ENCODE measurements around the gene MPZL3.

MPZL3 gene

GRCh38 chr11:118233850-118234249 is 18.3 kb downstream of the MPZL3 start:
- no peak overlapping the region for H3K4me3 ChIP-seq (replicated peaks; ENCODE audit: low read depth, low read length)
- no peak for DNase-seq (ENCODE audit: low read depth)
- no peak for TF ChIP-seq CTCF (IDR thresholded peaks at IDR 0.05; ENCODE audit: low read length, missing control alignments)

GRCh38 chr11:118233377-118233776 is 18.8 kb downstream of the MPZL3 start:
- DNase-seq (ENCODE audit: low read depth), result no peak
- no peak for TF ChIP-seq CTCF (IDR thresholded peaks at IDR 0.05; ENCODE audit: low read length, missing control alignments)
- H3K4me3 ChIP-seq (replicated peaks; ENCODE audit: low read depth, low read length), result no peak overlapping the region

GRCh38 chr11:118232659-118233058 is 19.5 kb downstream of the MPZL3 start:
- no peak for DNase-seq (ENCODE audit: low read depth)
- TF ChIP-seq CTCF (IDR thresholded peaks at IDR 0.05; ENCODE audit: low read length, missing control alignments), result no peak

GRCh38 chr11:118231461-118231860 is 20.7 kb downstream of the MPZL3 start:
- DNase-seq (ENCODE audit: low read depth), result no peak
- H3K4me3 ChIP-seq (replicated peaks; ENCODE audit: low read depth, low read length), result no peak overlapping the region
- TF ChIP-seq CTCF (IDR thresholded peaks at IDR 0.05; ENCODE audit: low read length, missing control alignments), result no peak

More at GRCh38 chr11:118232659-118233058, 19.5 kb downstream of the MPZL3 start:
- H3K4me3 ChIP-seq (replicated peaks; ENCODE audit: low read depth, low read length), result no peak overlapping the region

GRCh38 chr11:118230088-118230487 is 22.1 kb downstream of the MPZL3 start:
- TF ChIP-seq CTCF (IDR thresholded peaks at IDR 0.05; ENCODE audit: low read length, missing control alignments), result no peak
- DNase-seq (ENCODE audit: low read depth), result no peak
- H3K4me3 ChIP-seq (replicated peaks; ENCODE audit: low read depth, low read length), result no peak overlapping the region

- DNase-seq (ENCODE audit: low read depth), result no peak
- TF ChIP-seq CTCF (IDR thresholded peaks at IDR 0.05; ENCODE audit: low read length, missing control alignments), result no peak
- H3K4me3 ChIP-seq (replicated peaks; ENCODE audit: low read depth, low read length), result no peak overlapping the region
Observed at GRCh38 chr11:118229274-118229847, 22.8 kb downstream of the MPZL3 start.
